ENCODE data around the gene ERGIC1.

- TF ChIP-seq CTCF (IDR thresholded peaks at IDR 0.05) (no peak), POLR2A (IDR thresholded peaks at IDR 0.05) (no peak), EP300 (IDR thresholded peaks at IDR 0.05) (no peak)
Measured at GRCh38 chr5:172942556-172942955, 108.5 kb downstream of the ERGIC1 start.

All from tibial nerve (tissue), 4 donors.